NCI-H1694 (cell line): ENCODE measurements around the gene EEF1AKMT3.

ENCODE experiments used
- DNase-seq: peaks from one replicate; lab custom pipeline; 2025; lab: John Stamatoyannopoulos, UW

The EEF1AKMT3 gene

GRCh38 chr12:57735198-57735855 lies 37.1 kb upstream of the EEF1AKMT3 start:
- DNase-seq: peak; percentile 20

DNA sequence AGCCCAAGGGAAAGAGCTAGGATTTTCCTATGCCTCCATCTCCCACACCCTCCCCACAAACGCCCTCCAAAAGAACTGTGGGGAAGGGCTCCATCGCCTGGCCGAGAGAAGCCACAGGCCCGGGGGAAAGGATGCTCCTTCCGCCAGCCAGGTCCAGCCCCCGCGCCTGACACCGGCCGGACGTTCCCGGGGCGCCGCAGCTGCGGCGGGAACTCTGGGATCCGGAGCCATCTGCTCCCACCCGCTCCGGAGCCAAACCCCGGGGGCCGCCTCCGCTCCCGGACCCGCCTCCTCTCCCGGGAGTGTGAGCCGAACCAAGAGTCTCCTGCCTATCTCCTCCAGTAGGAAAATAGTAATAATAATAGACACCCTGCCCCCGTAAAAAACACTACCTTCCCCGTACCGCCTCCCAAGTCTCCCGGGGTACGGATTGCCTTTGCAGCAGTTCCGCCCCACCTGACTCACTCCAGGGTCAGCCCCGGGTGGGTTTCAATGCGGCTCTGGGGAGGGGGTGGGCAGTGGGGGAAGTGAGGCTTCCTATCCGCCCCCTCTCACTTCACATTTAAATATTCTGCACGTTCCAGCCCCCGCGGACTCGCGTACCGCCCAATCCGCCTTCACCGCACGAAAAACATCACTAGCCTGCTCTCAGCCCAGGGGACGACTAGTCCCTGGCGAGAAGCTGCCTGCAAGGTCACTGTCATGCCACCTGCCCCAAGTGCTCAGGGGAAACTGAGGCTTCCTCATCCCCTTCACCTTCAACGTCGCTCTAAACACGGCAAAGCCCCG lies 36.3 kb upstream of the EEF1AKMT3 start:
- DNase-seq: no peak

DNA sequence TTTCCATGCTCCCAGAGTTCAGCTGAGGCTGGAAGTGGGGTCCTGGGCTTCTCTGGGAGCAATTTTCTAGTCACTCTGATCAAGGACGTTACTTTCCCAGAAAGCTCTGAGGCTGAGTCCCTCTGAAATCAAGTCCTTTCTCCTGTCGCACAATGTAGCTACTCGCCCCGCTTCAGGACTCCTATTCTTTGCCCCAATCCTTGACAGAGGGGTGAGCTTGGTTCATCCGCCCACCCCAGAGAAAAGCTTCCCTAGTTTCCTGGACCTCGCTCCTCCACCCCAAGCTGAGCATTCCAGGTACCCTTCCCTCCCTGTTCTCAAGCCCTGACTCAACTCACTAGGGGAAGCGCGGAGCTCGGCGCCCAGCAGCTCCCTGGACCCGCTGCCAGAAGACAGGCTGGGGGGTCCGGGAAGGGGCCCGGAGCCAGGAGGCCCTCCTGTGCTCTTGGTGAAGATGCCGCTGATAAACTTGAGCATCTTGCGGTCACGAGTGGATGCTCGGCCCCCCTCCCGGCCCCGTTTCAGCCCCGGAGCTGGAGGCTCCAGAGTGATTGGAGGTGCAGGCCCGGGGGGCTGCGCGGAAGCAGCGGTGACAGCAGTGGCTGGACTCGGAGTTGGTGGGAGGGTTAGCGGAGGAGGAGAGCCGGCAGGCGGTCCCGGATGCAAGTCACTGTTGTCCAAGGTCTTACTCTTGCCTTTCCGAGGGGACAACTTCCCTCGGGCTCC lies 35.5 kb upstream of the EEF1AKMT3 start:
- DNase-seq: no peak

DNA sequence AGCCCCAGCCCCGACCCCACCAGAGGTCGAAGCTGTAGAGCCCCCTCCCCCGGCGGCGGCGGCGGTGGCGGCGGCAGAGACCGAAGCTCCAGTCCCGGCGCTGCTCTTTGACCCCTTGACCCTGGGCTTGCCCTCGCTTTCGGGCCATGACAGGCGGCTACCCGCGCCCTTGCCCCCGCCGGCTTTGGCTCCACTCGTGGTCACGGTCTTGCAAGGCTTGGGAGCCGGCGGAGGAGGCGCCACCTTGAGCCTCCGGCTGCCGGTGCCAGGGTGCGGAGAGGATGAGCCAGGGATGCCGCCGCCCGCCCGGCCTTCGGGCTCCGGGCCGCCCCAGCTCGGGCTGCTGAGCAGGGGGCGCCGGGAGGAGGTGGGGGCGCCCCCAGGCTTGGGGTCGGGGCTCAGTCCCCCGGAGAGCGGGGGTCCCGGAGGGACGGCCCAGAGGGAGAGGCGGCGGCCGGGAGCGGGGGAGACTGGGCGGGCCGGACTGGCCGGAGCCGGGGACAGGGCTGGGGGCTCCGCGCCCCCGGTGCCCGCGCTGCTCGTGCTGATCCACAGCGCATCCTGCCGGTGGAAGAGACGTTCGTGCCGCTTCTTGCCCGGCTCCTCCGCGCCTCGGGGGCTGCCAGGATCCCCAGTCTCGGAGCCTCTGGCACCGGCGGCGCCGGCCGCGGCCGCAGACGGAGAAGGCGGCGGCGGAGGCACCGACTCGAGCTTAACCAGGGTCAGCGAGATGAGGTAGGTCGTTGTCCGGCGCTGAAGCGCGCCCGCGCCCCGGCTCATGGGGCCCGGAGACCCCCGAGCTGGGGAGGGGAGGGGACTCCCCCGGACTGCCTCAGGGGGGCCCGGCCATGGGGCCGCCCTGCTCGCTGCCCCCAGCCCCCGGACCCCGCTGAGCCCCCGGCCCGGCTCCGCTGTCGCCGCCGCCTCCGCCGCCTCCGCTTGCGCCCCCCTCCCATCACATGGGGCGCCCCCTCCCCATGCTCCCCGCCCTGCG lies 34.6 kb upstream of the EEF1AKMT3 start:
- DNase-seq: no peak

DNA sequence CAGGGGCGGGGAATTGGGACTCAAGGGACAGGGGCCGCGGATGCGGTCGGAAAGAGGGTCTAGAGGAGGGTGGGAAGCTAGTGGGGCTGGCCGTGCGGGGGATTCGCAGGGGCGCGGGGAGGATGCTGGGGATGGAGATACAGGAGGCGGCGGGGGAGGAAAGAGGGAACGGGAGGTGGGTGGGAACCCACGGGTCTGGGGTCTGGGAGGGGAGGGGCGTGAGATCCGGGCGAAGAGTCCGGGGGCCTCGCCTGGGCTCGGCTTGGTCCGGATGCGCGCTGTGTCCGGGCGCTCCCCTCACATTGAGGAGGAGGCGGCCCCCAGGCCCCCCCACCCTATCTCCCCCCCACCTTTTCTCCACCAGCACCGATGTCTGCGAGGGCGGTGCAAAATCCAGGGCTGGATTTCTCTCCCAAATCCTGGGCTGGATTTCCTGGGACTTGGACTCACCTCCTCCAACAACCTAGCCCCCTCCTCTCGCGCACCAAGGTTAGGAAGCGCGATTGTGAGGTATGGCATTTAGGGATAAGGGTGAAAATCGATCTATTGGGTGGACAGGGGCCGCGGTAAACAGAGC lies 33.7 kb upstream of the EEF1AKMT3 start, which contains the start of gene AGAP2:
Gene AGAP2 (minus strand): TSS at position 82 of the 577 bp plus-strand sequence. CDS start 496 bp downstream, outside the sequence.
- DNase-seq: peak; percentile 21

GRCh38 chr12:57739387-57739786 lies 33.0 kb upstream of the EEF1AKMT3 start:
- no peak for DNase-seq

DNA sequence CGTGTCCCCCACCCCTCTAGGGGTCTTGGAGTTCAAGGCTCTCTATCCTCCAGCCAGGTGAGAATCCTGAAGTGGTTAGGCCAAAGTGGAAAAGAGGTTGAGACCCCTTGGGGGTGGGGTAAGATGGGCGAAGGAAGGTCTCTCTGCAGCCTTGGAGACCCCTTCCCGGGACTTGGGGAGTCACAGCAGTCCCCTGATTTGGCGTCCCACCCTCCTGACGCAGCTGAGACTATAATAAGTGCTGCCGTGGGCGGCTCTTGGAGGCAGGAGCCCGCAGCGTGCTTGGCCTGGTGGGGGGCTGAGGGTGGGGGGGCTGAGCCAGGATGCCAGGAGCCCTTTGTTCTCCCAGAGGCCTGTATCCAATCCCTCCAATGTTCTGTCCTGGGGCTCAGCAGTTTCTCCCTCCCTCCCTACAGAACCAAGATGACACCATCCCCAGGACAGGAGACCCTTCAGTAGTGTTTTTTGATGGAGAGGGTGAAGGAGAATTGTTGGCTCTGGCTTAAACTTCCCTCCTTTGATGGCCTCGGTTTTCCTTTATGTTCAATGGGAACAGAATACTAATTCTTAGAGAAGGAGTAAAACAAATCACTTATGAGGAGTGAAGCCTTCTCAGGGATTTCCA lies 32.4 kb upstream of the EEF1AKMT3 start:
- no peak for DNase-seq

- no peak for DNase-seq
Observed at GRCh38 chr12:57740656-57741412, 31.6 kb upstream of the EEF1AKMT3 start.

GRCh38 chr12:57741413-57741789 lies 31.0 kb upstream of the EEF1AKMT3 start:
- no peak for DNase-seq

- no peak for DNase-seq
Observed at GRCh38 chr12:57741844-57742738, 30.3 kb upstream of the EEF1AKMT3 start.

DNA sequence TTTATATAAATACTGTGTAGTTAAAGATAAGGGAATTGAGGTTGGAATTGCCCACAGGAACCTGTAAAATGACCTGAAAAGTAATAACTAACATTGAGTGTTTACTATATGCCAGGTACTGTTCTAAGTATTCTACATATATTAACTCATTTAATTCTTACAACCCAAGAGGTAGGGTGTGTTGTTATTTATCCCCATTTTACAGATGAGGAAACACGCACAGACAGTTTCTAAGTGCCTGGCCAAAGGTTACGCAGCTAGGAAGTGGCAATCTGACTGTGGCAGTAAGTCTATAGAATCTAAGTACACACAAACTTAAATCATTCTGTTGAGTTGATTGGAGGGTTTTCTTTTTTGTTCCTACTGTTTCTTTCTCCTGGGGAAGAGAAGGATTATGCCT lies 28.6 kb upstream of the EEF1AKMT3 start:
- no peak for DNase-seq

GRCh38 chr12:57744194-57744776 lies 28.1 kb upstream of the EEF1AKMT3 start:
- DNase-seq: no peak

GRCh38 chr12:57744777-57745484 lies 27.5 kb upstream of the EEF1AKMT3 start, which contains the start of gene TSPAN31:
TSS of gene TSPAN31 (plus strand) at chr12:57745039. CDS start at chr12:57745155, 116 bp downstream.
- DNase-seq: peak; percentile 97

DNA sequence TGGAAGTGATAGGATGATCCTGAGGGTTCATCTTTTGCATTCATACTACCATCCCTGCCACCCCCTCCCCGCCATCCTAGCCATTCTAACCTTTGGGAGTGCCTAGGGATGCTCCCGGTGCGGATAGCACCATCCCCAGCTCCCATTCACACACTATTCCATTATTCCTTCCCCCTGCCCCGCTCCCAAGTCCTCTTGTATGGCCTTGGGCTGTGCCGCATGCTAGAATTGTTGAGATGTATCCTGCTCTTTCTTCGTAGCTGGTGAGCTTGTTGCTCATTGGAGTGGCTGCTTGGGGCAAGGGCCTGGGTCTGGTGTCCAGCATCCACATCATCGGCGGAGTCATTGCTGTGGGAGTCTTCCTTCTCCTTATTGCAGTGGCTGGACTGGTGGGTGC lies 26.9 kb upstream of the EEF1AKMT3 start:
- no peak for DNase-seq

DNA sequence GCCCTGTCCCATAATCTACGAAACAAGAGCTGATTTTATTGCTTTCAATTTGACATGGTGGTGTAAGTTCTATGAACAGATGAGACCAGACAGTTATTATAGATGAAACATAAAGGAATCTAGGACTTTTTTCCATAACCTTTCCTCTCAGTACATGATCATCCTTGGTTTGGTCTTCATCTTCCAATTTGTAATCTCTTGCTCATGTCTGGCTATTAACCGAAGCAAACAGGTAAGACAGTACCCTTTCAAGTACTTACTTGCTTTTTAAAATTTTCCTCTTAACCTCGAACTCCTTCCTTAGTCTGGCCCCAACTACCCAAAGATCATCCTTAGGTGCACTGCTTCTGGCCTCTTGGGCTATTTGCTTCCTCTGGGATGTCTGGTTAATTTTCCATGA lies 26.4 kb upstream of the EEF1AKMT3 start:
- DNase-seq: no peak

GRCh38 chr12:57749061-57749460 lies 23.4 kb upstream of the EEF1AKMT3 start:
- DNase-seq: no peak

DNA sequence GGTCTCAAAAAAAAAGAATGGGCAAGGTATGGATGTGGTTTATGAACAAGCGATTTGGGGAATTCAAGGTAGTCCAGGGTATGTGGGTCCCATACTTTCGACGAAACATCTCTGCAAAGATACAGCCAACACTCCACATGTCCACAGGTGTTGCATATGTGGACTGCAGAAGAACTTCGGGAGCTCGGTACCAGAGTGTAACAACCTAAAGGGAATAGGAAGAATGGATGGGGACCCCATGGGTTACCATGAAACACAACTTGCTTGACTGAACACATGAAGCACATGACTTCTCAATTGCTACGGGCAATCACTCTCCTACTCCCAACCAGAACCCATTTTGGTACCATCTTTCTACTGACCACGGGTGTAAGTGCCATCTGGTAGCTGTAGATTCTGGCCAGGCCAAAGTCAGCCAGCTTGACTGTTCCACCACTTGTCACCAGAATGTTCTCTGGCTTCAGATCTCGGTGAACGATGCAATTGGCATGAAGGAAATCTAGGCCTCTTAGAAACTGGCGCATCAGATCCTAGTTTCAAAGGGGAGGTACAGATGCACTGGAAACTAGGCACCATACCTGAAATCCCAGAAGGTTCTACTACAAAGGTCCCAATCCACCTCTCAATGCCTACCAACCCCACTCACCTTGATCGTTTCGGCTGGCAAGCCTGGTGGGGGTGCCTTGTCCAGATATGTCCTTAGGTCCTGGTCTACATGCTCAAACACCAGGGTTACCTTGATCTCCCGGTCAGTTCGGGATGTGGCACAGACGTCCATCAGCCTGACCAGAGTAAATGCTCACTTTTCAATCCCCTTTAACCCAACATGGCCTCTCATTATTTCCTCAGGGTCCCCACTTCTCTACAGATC lies 21.6 kb upstream of the EEF1AKMT3 start:
- no peak for DNase-seq
